ENCODE measurements around the gene MLLT1. TPM values are rescaled to one million over a fixed set of nuclear protein-coding genes. Genes with fewer than 3 reads are reported as not detected.
A peak's percentile ranks its signal among the peaks of the same experiment; 100 is the strongest.

MLLT1 gene
- total RNA-seq, 1 donor from 2014 or later, result 65.8 TPM

DNA sequence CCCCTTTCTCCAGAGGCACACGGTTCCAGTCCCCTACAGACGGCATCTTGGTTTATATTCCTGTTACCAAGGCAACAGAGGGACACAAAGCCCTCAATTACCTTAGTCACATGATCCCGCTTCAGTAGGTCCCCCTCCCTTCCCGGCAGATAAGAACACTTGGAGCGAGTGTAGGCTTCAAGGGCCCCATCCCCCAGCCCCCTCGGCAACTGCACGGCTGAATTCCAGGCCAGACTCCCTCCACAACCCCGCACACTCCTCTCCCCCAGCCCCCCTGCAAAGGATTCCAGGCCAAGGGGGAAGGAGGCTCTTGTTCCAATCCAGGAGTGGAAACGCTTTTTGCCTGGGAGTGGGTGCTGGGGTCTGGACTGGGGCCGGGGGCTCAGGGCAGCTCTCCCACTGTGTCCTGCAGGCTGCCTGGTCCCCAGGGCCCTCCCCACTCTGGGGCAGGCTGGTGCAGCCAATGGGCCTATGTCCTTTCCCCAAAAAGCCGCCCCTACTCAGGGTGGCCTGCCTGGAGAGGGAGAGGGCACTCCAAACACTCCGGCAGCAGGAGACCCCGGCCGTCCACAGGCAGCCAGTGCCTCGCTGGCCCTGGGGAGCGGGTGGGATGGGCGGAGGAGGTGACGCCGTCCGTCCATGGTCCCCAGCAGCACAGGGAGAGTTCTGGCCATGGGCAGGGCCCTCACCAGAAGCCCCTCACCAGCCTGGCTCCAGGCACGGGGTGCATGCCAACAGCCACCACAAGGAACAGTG lies 62.6 kb downstream of the MLLT1 start:
- peak overlapping the region; percentile 57 for H3K27ac Mint-ChIP-seq (ENCODE audit: unreplicated experiment)
- no peak overlapping the region for H3K4me3 Mint-ChIP-seq (ENCODE audit: unreplicated experiment)

DNA sequence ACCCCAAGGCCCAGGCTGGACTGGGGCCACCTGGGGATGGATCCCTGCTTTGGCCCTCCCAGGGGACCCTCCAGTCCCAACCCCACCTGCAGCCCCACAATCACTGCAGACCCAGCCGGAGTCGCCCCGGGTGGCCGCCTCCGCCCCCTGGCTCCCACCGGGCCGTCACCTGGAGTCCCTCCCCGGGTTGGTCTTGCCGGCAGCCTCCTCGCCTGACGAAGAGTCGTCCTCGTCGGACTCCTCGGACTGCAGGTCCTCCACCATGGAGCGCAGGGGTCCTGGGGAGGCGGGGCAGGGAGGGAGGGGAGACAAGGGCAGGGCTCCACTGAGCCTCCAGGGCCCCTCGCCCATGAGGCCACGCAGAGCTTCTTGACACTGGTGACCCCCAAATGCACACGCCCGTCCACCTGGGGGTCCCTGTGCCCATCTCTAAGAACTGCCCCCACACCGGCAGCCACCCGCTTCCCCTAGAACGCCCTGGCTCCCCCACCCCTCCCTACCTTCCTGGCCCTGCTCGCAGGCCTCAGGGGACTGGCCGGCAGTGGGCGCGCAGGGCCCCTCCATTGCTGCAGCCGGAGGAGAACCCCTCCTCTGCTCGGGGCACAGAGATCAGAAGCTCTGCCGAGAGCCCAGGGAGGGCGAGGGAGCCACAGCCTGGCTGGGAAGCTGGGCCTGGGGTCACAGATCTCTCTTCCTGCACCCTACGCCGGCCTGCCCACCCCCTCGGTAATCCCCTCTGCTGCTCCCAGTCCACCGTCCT lies 63.4 kb downstream of the MLLT1 start:
- Mint-ChIP-seq H3K36me3 (ENCODE audit: unreplicated experiment) (peaks cover 5% of the 10 kb centered on the region), H3K4me1 (ENCODE audit: unreplicated experiment) (peaks cover 7% of the 10 kb centered on the region), H3K27me3 (ENCODE audit: unreplicated experiment) (no peaks in the 10 kb centered on the region), H3K9me3 (ENCODE audit: unreplicated experiment) (no peaks in the 10 kb centered on the region), H3K27ac (ENCODE audit: unreplicated experiment) (peak overlapping the region; percentile 57), H3K4me3 (ENCODE audit: unreplicated experiment) (no peak overlapping the region)
- no peak for DNase-seq (ENCODE audit: extremely low spot score, unreplicated experiment)
- TF ChIP-seq, protein P1, sequence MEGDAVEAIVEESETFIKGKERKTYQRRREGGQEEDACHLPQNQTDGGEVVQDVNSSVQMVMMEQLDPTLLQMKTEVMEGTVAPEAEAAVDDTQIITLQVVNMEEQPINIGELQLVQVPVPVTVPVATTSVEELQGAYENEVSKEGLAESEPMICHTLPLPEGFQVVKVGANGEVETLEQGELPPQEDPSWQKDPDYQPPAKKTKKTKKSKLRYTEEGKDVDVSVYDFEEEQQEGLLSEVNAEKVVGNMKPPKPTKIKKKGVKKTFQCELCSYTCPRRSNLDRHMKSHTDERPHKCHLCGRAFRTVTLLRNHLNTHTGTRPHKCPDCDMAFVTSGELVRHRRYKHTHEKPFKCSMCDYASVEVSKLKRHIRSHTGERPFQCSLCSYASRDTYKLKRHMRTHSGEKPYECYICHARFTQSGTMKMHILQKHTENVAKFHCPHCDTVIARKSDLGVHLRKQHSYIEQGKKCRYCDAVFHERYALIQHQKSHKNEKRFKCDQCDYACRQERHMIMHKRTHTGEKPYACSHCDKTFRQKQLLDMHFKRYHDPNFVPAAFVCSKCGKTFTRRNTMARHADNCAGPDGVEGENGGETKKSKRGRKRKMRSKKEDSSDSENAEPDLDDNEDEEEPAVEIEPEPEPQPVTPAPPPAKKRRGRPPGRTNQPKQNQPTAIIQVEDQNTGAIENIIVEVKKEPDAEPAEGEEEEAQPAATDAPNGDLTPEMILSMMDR (IDR thresholded peaks at IDR 0.05), result no peak

More for the DNA sequence above, 62.6 kb downstream of the MLLT1 start:
- peaks cover 7% of the 10 kb centered on the region for H3K4me1 Mint-ChIP-seq (ENCODE audit: unreplicated experiment)
- no peaks in the 10 kb centered on the region for H3K9me3 Mint-ChIP-seq (ENCODE audit: unreplicated experiment)
- peaks cover 1% of the 10 kb centered on the region for H3K36me3 Mint-ChIP-seq (ENCODE audit: unreplicated experiment)
- TF ChIP-seq, protein P1 (IDR thresholded peaks at IDR 0.05), result no peak
- H3K27me3 Mint-ChIP-seq (ENCODE audit: unreplicated experiment), result no peaks in the 10 kb centered on the region
- DNase-seq (ENCODE audit: extremely low spot score, unreplicated experiment), result no peak

DNA sequence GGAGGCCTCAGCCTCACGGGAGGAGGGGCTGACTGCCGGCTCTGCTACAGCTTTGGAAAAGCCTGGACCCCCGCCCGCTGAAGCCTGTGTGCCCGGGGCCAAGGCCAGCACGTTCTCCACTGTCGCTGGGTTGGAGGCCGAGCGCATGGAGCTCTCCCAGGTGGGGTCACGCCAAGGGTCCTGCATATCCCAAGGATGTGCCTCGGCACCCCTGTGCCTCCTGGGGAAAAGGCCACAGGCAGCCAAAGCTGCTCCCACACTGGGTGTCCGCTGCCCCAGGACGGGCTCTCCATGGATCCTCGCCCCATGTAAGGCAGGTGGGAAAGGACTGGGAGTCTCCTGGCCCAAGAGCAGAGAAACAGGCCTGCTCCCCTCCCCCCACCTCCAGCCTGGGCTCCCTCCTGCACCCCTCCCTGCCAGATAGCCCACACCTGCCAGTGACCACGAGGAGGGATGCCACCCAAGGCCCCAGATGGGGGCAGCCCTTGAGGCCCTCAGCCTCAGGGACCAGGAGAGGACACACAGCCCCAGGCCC lies 64.0 kb downstream of the MLLT1 start:
- Mint-ChIP-seq H3K4me3 (ENCODE audit: unreplicated experiment) (no peak overlapping the region), H3K27me3 (ENCODE audit: unreplicated experiment) (no peaks in the 10 kb centered on the region), H3K4me1 (ENCODE audit: unreplicated experiment) (peaks cover 7% of the 10 kb centered on the region), H3K9me3 (ENCODE audit: unreplicated experiment) (no peaks in the 10 kb centered on the region), H3K27ac (ENCODE audit: unreplicated experiment) (no peak overlapping the region), H3K36me3 (ENCODE audit: unreplicated experiment) (peaks cover 5% of the 10 kb centered on the region)
- TF ChIP-seq, protein P1 (IDR thresholded peaks at IDR 0.05), result no peak
- no peak for DNase-seq (ENCODE audit: extremely low spot score, unreplicated experiment)

- DNase-seq (ENCODE audit: extremely low spot score, unreplicated experiment), result no peak
- H3K27me3 Mint-ChIP-seq (ENCODE audit: unreplicated experiment), result no peaks in the 10 kb centered on the region
- H3K36me3 Mint-ChIP-seq (ENCODE audit: unreplicated experiment), result peaks cover 10% of the 10 kb centered on the region
- TF ChIP-seq, protein P1 (IDR thresholded peaks at IDR 0.05), result no peak
- no peaks in the 10 kb centered on the region for H3K9me3 Mint-ChIP-seq (ENCODE audit: unreplicated experiment)
- H3K4me1 Mint-ChIP-seq (ENCODE audit: unreplicated experiment), result peaks cover 7% of the 10 kb centered on the region
- no peak overlapping the region for H3K4me3 Mint-ChIP-seq (ENCODE audit: unreplicated experiment)
- peak overlapping the region; percentile 10 for H3K27ac Mint-ChIP-seq (ENCODE audit: unreplicated experiment)
These were observed 64.8 kb downstream of the MLLT1 start for GRCh38 chr19:6214881-6215541.

All from osteocyte (in vitro differentiated cells).